ENCODE data around the gene GFOD2. TPM values are rescaled to one million over a fixed set of nuclear protein-coding genes. Genes with fewer than 3 reads are reported as not detected.

Gene GFOD2
- total RNA-seq, 1 experiment from 2014 or later = 13.4 TPM

DNA sequence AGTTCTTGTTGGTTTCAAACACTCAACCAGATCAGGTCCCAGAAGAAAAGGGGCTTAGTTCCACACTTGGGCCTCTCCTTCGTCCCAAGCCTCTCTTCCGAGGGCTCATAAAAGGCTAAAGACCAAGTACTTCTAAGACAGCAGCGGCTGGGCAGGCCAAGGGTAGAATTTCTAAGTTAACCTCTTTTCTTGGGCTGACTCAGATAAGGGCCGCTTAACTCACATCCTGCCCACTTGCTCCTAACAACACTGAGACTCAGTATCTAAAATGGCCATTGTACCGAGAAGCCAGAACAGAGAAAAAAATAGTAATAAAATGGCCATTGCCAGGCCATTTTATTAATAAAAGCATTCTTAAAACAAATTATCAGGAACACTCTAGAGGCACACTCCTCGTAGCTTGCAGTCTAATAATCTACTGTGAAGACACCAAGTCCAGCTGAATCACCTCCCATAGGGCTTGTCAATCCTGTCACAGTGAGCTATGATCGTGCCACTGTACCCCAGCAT lies 45.1 kb upstream of the GFOD2 start:
- no peaks in the 10 kb centered on the region for H3K4me1 Mint-ChIP-seq (ENCODE audit: low read depth, unreplicated experiment)
- no peak overlapping the region for H3K4me3 ChIP-seq (ENCODE audit: low read depth, low read length)
- H3K36me3 Mint-ChIP-seq (ENCODE audit: insufficient read depth, unreplicated experiment) = peaks cover 18% of the 10 kb centered on the region
- BruUV-seq (replicated peaks) = no TSS peak
- no peaks in the 10 kb centered on the region for H3K4me1 ChIP-seq
- no peak overlapping the region for H3K27ac Mint-ChIP-seq (ENCODE audit: unreplicated experiment)
- DNase-seq = no peak
- H3K9me3 ChIP-seq = no peaks in the 10 kb centered on the region
- no peak overlapping the region for H3K4me3 Mint-ChIP-seq (ENCODE audit: unreplicated experiment)
- ChIA-PET CTCF (no interaction called here), POLR2A (no interaction called here)
- H3K36me3 ChIP-seq (ENCODE audit: control insufficient read depth, insufficient read depth, low read length) = no peaks in the 10 kb centered on the region; the same call in 1 of the 2 replicates
- H3K27me3 ChIP-seq (replicated peaks; ENCODE audit: control insufficient read depth, insufficient read depth, low read length) = no peaks in the 10 kb centered on the region
- intact Hi-C loops (cut with micrococcal nuclease; ENCODE audit: unreplicated experiment) = no loop called here
- TF ChIP-seq, protein P1, sequence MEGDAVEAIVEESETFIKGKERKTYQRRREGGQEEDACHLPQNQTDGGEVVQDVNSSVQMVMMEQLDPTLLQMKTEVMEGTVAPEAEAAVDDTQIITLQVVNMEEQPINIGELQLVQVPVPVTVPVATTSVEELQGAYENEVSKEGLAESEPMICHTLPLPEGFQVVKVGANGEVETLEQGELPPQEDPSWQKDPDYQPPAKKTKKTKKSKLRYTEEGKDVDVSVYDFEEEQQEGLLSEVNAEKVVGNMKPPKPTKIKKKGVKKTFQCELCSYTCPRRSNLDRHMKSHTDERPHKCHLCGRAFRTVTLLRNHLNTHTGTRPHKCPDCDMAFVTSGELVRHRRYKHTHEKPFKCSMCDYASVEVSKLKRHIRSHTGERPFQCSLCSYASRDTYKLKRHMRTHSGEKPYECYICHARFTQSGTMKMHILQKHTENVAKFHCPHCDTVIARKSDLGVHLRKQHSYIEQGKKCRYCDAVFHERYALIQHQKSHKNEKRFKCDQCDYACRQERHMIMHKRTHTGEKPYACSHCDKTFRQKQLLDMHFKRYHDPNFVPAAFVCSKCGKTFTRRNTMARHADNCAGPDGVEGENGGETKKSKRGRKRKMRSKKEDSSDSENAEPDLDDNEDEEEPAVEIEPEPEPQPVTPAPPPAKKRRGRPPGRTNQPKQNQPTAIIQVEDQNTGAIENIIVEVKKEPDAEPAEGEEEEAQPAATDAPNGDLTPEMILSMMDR (IDR thresholded peaks at IDR 0.05; ENCODE audit: insufficient read depth in 1 of 2, low read depth in 1 of 2, low read length in 1 of 2, severe bottlenecking in 1 of 2, unreplicated experiment in 1 of 2) = no peak
- H3K27me3 Mint-ChIP-seq (ENCODE audit: insufficient read depth, unreplicated experiment) = no peaks in the 10 kb centered on the region
- no peaks in the 10 kb centered on the region for H3K9me3 Mint-ChIP-seq (ENCODE audit: unreplicated experiment)

DNA sequence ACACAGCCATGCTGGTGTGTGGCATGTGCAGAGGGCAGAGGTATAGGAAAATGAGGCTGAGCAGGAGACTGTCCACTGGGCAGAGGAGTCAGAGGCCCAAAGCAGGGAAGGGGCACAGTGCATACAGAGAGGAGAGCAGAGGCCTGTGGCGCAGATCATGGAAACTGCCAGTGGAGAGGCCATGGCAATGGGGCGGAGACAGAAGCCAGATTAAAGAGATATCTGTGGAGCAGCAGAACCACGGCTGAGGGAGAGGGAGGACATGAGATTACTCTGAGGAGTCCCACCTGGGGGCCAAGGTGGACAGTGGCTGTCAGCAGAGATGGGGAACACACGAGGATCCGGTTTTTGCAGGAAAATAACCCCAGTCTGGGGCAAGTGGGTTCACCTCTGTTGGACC lies 44.0 kb upstream of the GFOD2 start:
- CTCF ChIA-PET = no interaction called here
- Mint-ChIP-seq H3K4me3 (ENCODE audit: unreplicated experiment) (no peak overlapping the region), H3K36me3 (ENCODE audit: insufficient read depth, unreplicated experiment) (peaks cover 28% of the 10 kb centered on the region), H3K27ac (ENCODE audit: unreplicated experiment) (no peak overlapping the region), H3K4me1 (ENCODE audit: low read depth, unreplicated experiment) (no peaks in the 10 kb centered on the region), H3K9me3 (ENCODE audit: unreplicated experiment) (no peaks in the 10 kb centered on the region), H3K27me3 (ENCODE audit: insufficient read depth, unreplicated experiment) (no peaks in the 10 kb centered on the region)
- Histone ChIP-seq H3K4me1 (no peaks in the 10 kb centered on the region), H3K36me3 (ENCODE audit: control insufficient read depth, insufficient read depth, low read length) (peaks cover 3% of the 10 kb centered on the region; the same call in 1 of the 2 replicates), H3K27me3 (replicated peaks; ENCODE audit: control insufficient read depth, insufficient read depth, low read length) (no peaks in the 10 kb centered on the region), H3K4me3 (ENCODE audit: low read depth, low read length) (no peak overlapping the region), H3K9me3 (no peaks in the 10 kb centered on the region)
- DNase-seq = no peak
- BruUV-seq (replicated peaks) = no TSS peak
- intact Hi-C loops (cut with micrococcal nuclease; ENCODE audit: unreplicated experiment) = no loop called here
- TF ChIP-seq, protein P1 (IDR thresholded peaks at IDR 0.05; ENCODE audit: insufficient read depth in 1 of 2, low read depth in 1 of 2, low read length in 1 of 2, severe bottlenecking in 1 of 2, unreplicated experiment in 1 of 2) = no peak
- POLR2A ChIA-PET = no interaction called here

DNA sequence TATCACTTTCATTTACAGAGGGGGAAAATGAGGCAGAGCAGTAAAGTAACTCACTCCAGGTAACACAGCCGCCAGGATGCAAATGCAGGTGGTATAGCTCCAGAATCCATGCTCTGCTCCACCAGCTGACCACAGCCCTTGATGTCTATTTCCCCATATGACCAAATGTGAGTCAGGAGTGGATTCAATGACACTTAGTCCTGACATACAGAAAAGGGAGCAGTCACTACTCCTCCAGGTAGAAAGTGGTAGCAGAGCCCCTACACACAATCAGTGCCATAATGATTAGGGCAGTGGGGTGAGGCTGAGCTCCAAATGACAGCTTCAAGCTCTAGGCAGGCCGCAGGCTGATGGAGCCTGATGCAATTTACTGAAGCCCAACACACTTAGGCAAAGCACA lies 43.3 kb upstream of the GFOD2 start:
- CTCF ChIA-PET = interaction anchor here (0.6 to 0.7 kb wide), 2 partner anchors 16 to 44 kb away, joined by 3 read pairs; partner anchors contain the start of gene TSNAXIP1
- TF ChIP-seq, protein P1 (IDR thresholded peaks at IDR 0.05; ENCODE audit: insufficient read depth in 1 of 2, low read depth in 1 of 2, low read length in 1 of 2, severe bottlenecking in 1 of 2, unreplicated experiment in 1 of 2) = no peak
- no TSS peak for BruUV-seq (replicated peaks)

More for the DNA sequence above, 43.3 kb upstream of the GFOD2 start:
- no peak overlapping the region for H3K27ac Mint-ChIP-seq (ENCODE audit: unreplicated experiment)
- intact Hi-C loops (cut with micrococcal nuclease; ENCODE audit: unreplicated experiment) = no loop called here
- H3K36me3 Mint-ChIP-seq (ENCODE audit: insufficient read depth, unreplicated experiment) = peaks cover 28% of the 10 kb centered on the region
- no peaks in the 10 kb centered on the region for H3K27me3 ChIP-seq (replicated peaks; ENCODE audit: control insufficient read depth, insufficient read depth, low read length)
- no peaks in the 10 kb centered on the region for H3K4me1 ChIP-seq
- DNase-seq = no peak
- H3K4me3 Mint-ChIP-seq (ENCODE audit: unreplicated experiment) = no peak overlapping the region
- POLR2A ChIA-PET = no interaction called here
- peaks cover 4% of the 10 kb centered on the region for H3K36me3 ChIP-seq (ENCODE audit: control insufficient read depth, insufficient read depth, low read length)
- no peaks in the 10 kb centered on the region for H3K4me1 Mint-ChIP-seq (ENCODE audit: low read depth, unreplicated experiment)
- no peaks in the 10 kb centered on the region for H3K9me3 ChIP-seq
- H3K27me3 Mint-ChIP-seq (ENCODE audit: insufficient read depth, unreplicated experiment) = no peaks in the 10 kb centered on the region
- H3K9me3 Mint-ChIP-seq (ENCODE audit: unreplicated experiment) = no peaks in the 10 kb centered on the region
- no peak overlapping the region for H3K4me3 ChIP-seq (ENCODE audit: low read depth, low read length)
